ENCODE results near the gene B3GNT9.

Gene B3GNT9

GRCh38 chr16:67142342-67142741 lies 8.5 kb downstream of the B3GNT9 start:
- Histone ChIP-seq H4K20me1 (ENCODE audit: insufficient read depth, low read length) (no peaks in the 10 kb centered on the region), H3K9me3 (replicated peaks; ENCODE audit: insufficient read depth, low read length) (no peaks in the 10 kb centered on the region), H3K4me1 (ENCODE audit: low read length) (no peaks in the 10 kb centered on the region), H3K27me3 (replicated peaks; ENCODE audit: insufficient read depth, low read length) (no peaks in the 10 kb centered on the region), H3K79me2 (ENCODE audit: low read length) (no peaks in the 10 kb centered on the region), H3K9ac (ENCODE audit: low read length) (no peak overlapping the region), H3F3A (ENCODE audit: insufficient read depth, low read length) (no peaks in the 10 kb centered on the region), H2AFZ (ENCODE audit: low read length) (no peak overlapping the region), H3K9me2 (replicated peaks; ENCODE audit: insufficient read depth, low read length) (no peaks in the 10 kb centered on the region), H3K27ac (ENCODE audit: low read length) (no peak overlapping the region), H3K36me3 (replicated peaks; ENCODE audit: insufficient read depth, low read length) (0 out of 2 replicates have a peak, but pooled peaks cover 4% of the 10 kb centered on the region), H3K4me3 (ENCODE audit: low read length) (no peak overlapping the region), H3K4me2 (ENCODE audit: low read depth, low read length) (no peak overlapping the region)
- no peak for DNase-seq
- TF ChIP-seq CTCF (IDR thresholded peaks at IDR 0.05; ENCODE audit: low read length) (no peak), EZH2phosphoT487 (IDR thresholded peaks at IDR 0.05; ENCODE audit: low read length) (no peak), EZH2 (optimal IDR thresholded peaks at IDR 0.05; ENCODE audit: low read depth, low read length) (no peak)

- no peaks in the 10 kb centered on the region for H3F3A ChIP-seq (ENCODE audit: insufficient read depth, low read length)
- H2AFZ ChIP-seq (ENCODE audit: low read length): no peak overlapping the region
- no peaks in the 10 kb centered on the region for H4K20me1 ChIP-seq (ENCODE audit: insufficient read depth, low read length)
- no peak overlapping the region for H3K4me3 ChIP-seq (ENCODE audit: low read length)
- no peak overlapping the region for H3K9ac ChIP-seq (ENCODE audit: low read length)
- DNase-seq: no peak
- no peak overlapping the region for H3K4me2 ChIP-seq (ENCODE audit: low read depth, low read length)
- H3K79me2 ChIP-seq (ENCODE audit: low read length): no peaks in the 10 kb centered on the region
- TF ChIP-seq EZH2 (optimal IDR thresholded peaks at IDR 0.05; ENCODE audit: low read depth, low read length): no peak
- no peak for TF ChIP-seq EZH2phosphoT487 (IDR thresholded peaks at IDR 0.05; ENCODE audit: low read length)
- no peak for TF ChIP-seq CTCF (IDR thresholded peaks at IDR 0.05; ENCODE audit: low read length)
- H3K9me2 ChIP-seq (replicated peaks; ENCODE audit: insufficient read depth, low read length): no peaks in the 10 kb centered on the region
- 0 out of 2 replicates have a peak, but pooled peaks cover 4% of the 10 kb centered on the region for H3K36me3 ChIP-seq (replicated peaks; ENCODE audit: insufficient read depth, low read length)
- no peaks in the 10 kb centered on the region for H3K27me3 ChIP-seq (replicated peaks; ENCODE audit: insufficient read depth, low read length)
- H3K9me3 ChIP-seq (replicated peaks; ENCODE audit: insufficient read depth, low read length): no peaks in the 10 kb centered on the region
- H3K4me1 ChIP-seq (ENCODE audit: low read length): no peaks in the 10 kb centered on the region
- no peak overlapping the region for H3K27ac ChIP-seq (ENCODE audit: low read length)
Measured at GRCh38 chr16:67141391-67141790, 9.4 kb downstream of the B3GNT9 start.

- Histone ChIP-seq H3K9me3 (replicated peaks; ENCODE audit: insufficient read depth, low read length) (no peaks in the 10 kb centered on the region), H3K79me2 (ENCODE audit: low read length) (no peaks in the 10 kb centered on the region), H3F3A (ENCODE audit: insufficient read depth, low read length) (no peaks in the 10 kb centered on the region), H3K9me2 (replicated peaks; ENCODE audit: insufficient read depth, low read length) (no peaks in the 10 kb centered on the region), H2AFZ (ENCODE audit: low read length) (no peak overlapping the region), H3K9ac (ENCODE audit: low read length) (no peak overlapping the region), H3K27ac (ENCODE audit: low read length) (no peak overlapping the region), H3K4me2 (ENCODE audit: low read depth, low read length) (no peak overlapping the region), H3K4me3 (ENCODE audit: low read length) (no peak overlapping the region), H3K36me3 (replicated peaks; ENCODE audit: insufficient read depth, low read length) (peaks cover 4% of the 10 kb centered on the region; the same call in 1 of the 2 replicates), H3K27me3 (replicated peaks; ENCODE audit: insufficient read depth, low read length) (no peaks in the 10 kb centered on the region), H4K20me1 (ENCODE audit: insufficient read depth, low read length) (no peaks in the 10 kb centered on the region), H3K4me1 (ENCODE audit: low read length) (no peaks in the 10 kb centered on the region)
- TF ChIP-seq CTCF (IDR thresholded peaks at IDR 0.05; ENCODE audit: low read length): no peak
- TF ChIP-seq EZH2phosphoT487 (IDR thresholded peaks at IDR 0.05; ENCODE audit: low read length): no peak
- no peak for TF ChIP-seq EZH2 (optimal IDR thresholded peaks at IDR 0.05; ENCODE audit: low read depth, low read length)
- DNase-seq: no peak
Measured at GRCh38 chr16:67137605-67138004, 13.2 kb downstream of the B3GNT9 start.
